ENCODE results near the gene NADSYN1. TPM values are rescaled to one million over a fixed set of nuclear protein-coding genes. Genes with fewer than 3 reads are reported as not detected.

NADSYN1 gene
- total RNA-seq, 1 experiment from 2014 or later: 45.1 TPM

GRCh38 chr11:71434576-71435130 lies 18.4 kb upstream of the NADSYN1 start:
- TF ChIP-seq FOXP1 (CRISPR knock-in tag; IDR thresholded peaks at IDR 0.05; ENCODE audit: borderline replicate concordance): no peak
- no peak for TF ChIP-seq ERG (CRISPR knock-in tag; IDR thresholded peaks at IDR 0.05)
- no peak for TF ChIP-seq ZNF263 (CRISPR knock-in tag; IDR thresholded peaks at IDR 0.05; ENCODE audit: low read depth)
- TF ChIP-seq MLX (CRISPR knock-in tag; IDR thresholded peaks at IDR 0.05): no peak
- no peak for TF ChIP-seq ATF1 (CRISPR knock-in tag; IDR thresholded peaks at IDR 0.05)
- TF ChIP-seq FOXK1 (CRISPR knock-in tag; IDR thresholded peaks at IDR 0.05): no peak
- no peak for TF ChIP-seq ZNF121 (CRISPR knock-in tag; IDR thresholded peaks at IDR 0.05)
- TF ChIP-seq CBFB (CRISPR knock-in tag; IDR thresholded peaks at IDR 0.05; ENCODE audit: low read depth): no peak
- TF ChIP-seq SOX15 (CRISPR knock-in tag; IDR thresholded peaks at IDR 0.05): no peak
- TF ChIP-seq ZNF423 (CRISPR knock-in tag; IDR thresholded peaks at IDR 0.05): no peak
- no peak for TF ChIP-seq SMAD4 (CRISPR knock-in tag; IDR thresholded peaks at IDR 0.05)
- no peak for TF ChIP-seq SP1 (CRISPR knock-in tag; conservative IDR thresholded peaks at IDR 0.05)
- TF ChIP-seq ARID4B (CRISPR knock-in tag; IDR thresholded peaks at IDR 0.05; ENCODE audit: borderline replicate concordance): no peak
- no peak for TF ChIP-seq ZNF671 (CRISPR knock-in tag; IDR thresholded peaks at IDR 0.05)
- TF ChIP-seq JUN (CRISPR knock-in tag; IDR thresholded peaks at IDR 0.05): no peak
- TF ChIP-seq NFYB (CRISPR knock-in tag; conservative IDR thresholded peaks at IDR 0.05; ENCODE audit: low read depth): no peak
- TF ChIP-seq, protein P1, sequence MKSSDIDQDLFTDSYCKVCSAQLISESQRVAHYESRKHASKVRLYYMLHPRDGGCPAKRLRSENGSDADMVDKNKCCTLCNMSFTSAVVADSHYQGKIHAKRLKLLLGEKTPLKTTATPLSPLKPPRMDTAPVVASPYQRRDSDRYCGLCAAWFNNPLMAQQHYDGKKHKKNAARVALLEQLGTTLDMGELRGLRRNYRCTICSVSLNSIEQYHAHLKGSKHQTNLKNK (CRISPR knock-in tag; IDR thresholded peaks at IDR 0.05): no peak
- TF ChIP-seq ZNF425 (CRISPR knock-in tag; conservative IDR thresholded peaks at IDR 0.05): no peak
- no peak for TF ChIP-seq SMAD3 (CRISPR knock-in tag; IDR thresholded peaks at IDR 0.05; ENCODE audit: borderline replicate concordance)
- no peak for TF ChIP-seq IRF1 (CRISPR knock-in tag; IDR thresholded peaks at IDR 0.05)
- H3K36me3 Mint-ChIP-seq: peaks cover 38% of the 10 kb centered on the region
- CTCF ChIA-PET: no interaction called here
- H3K27me3 Mint-ChIP-seq (ENCODE audit: low read depth): no peaks in the 10 kb centered on the region; the same call in 1 of the 2 replicates
- DNase-seq (ENCODE audit: low spot score) (no peak), ATAC-seq (no peak)
- POLR2A ChIA-PET: no interaction called here
- H3K4me3 Mint-ChIP-seq: no peak overlapping the region
- no peaks in the 10 kb centered on the region for H3K4me1 Mint-ChIP-seq
- no peaks in the 10 kb centered on the region for H3K9me3 Mint-ChIP-seq
- H3K27ac Mint-ChIP-seq: no peak overlapping the region

Data from WTC11 (cell line).